AG04449 (cell line): ENCODE data around the gene CDH13.

ENCODE experiments used
- CTCF ChIA-PET: fragments of 350-600 bp; formaldehyde crosslinking; extraction: SDS; loops from one replicate; lab custom pipeline; 2021; ENCODE audit warnings: antibody characterized with exemption; lab: Yijun Ruan, JAX
- POLR2A ChIA-PET: fragments of 400-600, 350-600 bp; formaldehyde crosslinking; extraction: SDS; loops from one replicate; lab custom pipeline; 2020; ENCODE audit warnings: antibody characterized with exemption, inconsistent platforms; lab: Yijun Ruan, JAX
- DNase-seq: peaks from one replicate; pipeline ENCODE4 v3.0.0-alpha.2; 2010; ENCODE audit warnings: low read depth, low spot score
- H3K4me3 ChIP-seq: 2 replicates; pipeline ENCODE4 v1.5.1; 2011; ENCODE audit warnings: low read depth, mild to moderate bottlenecking, control low read depth, low read length
- CTCF ChIP-seq: IDR thresholded peaks from one replicate; pipeline ENCODE4 v1.5.1; 2011; ENCODE audit warnings: mild to moderate bottlenecking, moderate library complexity, low read length, control low read depth, inconsistent platforms; ENCODE audit not compliant: insufficient read depth; ENCODE audit errors: missing control alignments

CDH13 gene

GRCh38 chr16:83269541-83269940 is 642.8 kb downstream of the CDH13 start:
- no peak for DNase-seq
- TF ChIP-seq CTCF, result no peak
- ChIA-PET CTCF (no interaction called here), POLR2A (no interaction called here)
- no peak overlapping the region for H3K4me3 ChIP-seq

- CTCF ChIA-PET, result no interaction called here
- no peak for TF ChIP-seq CTCF
- POLR2A ChIA-PET, result no interaction called here
- no peak overlapping the region for H3K4me3 ChIP-seq
- no peak for DNase-seq
Measured at GRCh38 chr16:83270061-83270460, 643.3 kb downstream of the CDH13 start.

GRCh38 chr16:83270640-83271039 is 643.9 kb downstream of the CDH13 start:
- no peak for DNase-seq
- ChIA-PET CTCF (no interaction called here), POLR2A (no interaction called here)
- TF ChIP-seq CTCF, result no peak
- no peak overlapping the region for H3K4me3 ChIP-seq

- no peak for TF ChIP-seq CTCF
- ChIA-PET CTCF (no interaction called here), POLR2A (no interaction called here)
- no peak for DNase-seq
- no peak overlapping the region for H3K4me3 ChIP-seq
Measured at GRCh38 chr16:83271123-83271522, 644.4 kb downstream of the CDH13 start.

- ChIA-PET POLR2A (no interaction called here), CTCF (interaction anchor here (1.5 kb wide), 1 partner anchor 81 kb away, joined by 3 read pairs; no protein-coding TSS in a partner anchor)
- TF ChIP-seq CTCF, result no peak
- no peak overlapping the region for H3K4me3 ChIP-seq
- DNase-seq, result peak; percentile 29
Measured at GRCh38 chr16:83271970-83272575, 645.3 kb downstream of the CDH13 start.

- DNase-seq, result no peak
- CTCF ChIA-PET, result interaction anchor here (0.8 to 1.5 kb wide), 2 partner anchors 14 to 80 kb away, joined by 3 read pairs; no protein-coding TSS in a partner anchor
- no peak overlapping the region for H3K4me3 ChIP-seq
- no peak for TF ChIP-seq CTCF
- POLR2A ChIA-PET, result no interaction called here
Measured at GRCh38 chr16:83272843-83273242, 646.1 kb downstream of the CDH13 start.
